Uterus (tissue), 4 donors: ENCODE data around the gene ASPHD2. TPM values are rescaled to one million over a fixed set of nuclear protein-coding genes. Genes with fewer than 3 reads are reported as not detected.
"Not testable (repeated sequence)": the region's sequence is repeated elsewhere in the genome, so short reads cannot be mapped to it uniquely, and the experiment has no call there.

ENCODE experiments used
- DNase-seq, 2 donors: peaks; one replicate each; pipeline ENCODE4 v3.0.0-alpha.2; 2019 to 2020
- H3K27ac ChIP-seq, 2 donors: fragments of 200-600 bp; sonication (generic); 1 replicate in 1 of 2; 2 replicates in 1 of 2; pipeline ENCODE4 v1.5.1; 2016 to 2018
- H3K27me3 ChIP-seq, 2 donors: fragments of 200-600 bp; sonication (generic); one replicate each; pipeline ENCODE4 v1.5.1; 2018 to 2019; ENCODE audit warnings: control low read depth in 1 of 2
- H3K36me3 ChIP-seq, 2 donors: fragments of 200-600 bp; sonication (generic); one replicate each; pipeline ENCODE4 v1.5.1; 2019; ENCODE audit warnings: control low read depth in 1 of 2
- H3K4me1 ChIP-seq, 2 donors: fragments of 200-600 bp; sonication (generic); one replicate each; pipeline ENCODE4 v1.5.1; 2018 to 2019; ENCODE audit warnings: control low read depth in 1 of 2
- H3K4me3 ChIP-seq, 2 donors: fragments of 200-600 bp; sonication (generic); 1 replicate in 1 of 2; 2 replicates in 1 of 2; pipeline ENCODE4 v1.5.1; 2018 to 2019; ENCODE audit warnings: mild to moderate bottlenecking in 1 of 2
- H3K9me3 ChIP-seq, 2 donors: fragments of 200-600 bp; sonication (generic); one replicate each; pipeline ENCODE4 v1.5.1; 2019; ENCODE audit warnings: control low read depth in 1 of 2
- POLR2A ChIP-seq, 2 donors: fragments of 450-650 bp; IDR thresholded peaks; one replicate each; pipeline ENCODE4 v1.6.1; 2016; ENCODE audit warnings: antibody characterized with exemption in 2 of 2, mild to moderate bottlenecking in 1 of 2, moderate library complexity in 1 of 2
- intact Hi-C: fragments of 100-400 bp; cut with DNase I; formaldehyde crosslinking; loops from one replicate; pipeline ENCODE4 v1.15.1; 2023; ENCODE audit warnings: low total_unique reads
- total RNA-seq, 4 donors: library from RNA; depleted of rRNA in 3 of 4; stranded (reverse); fragments of >200 nt in 3 of 4; gene quantifications; one replicate each; pipeline versions ENCODE4 v1.1.0 to v1.2.4, GENCODE V29; 2014 to 2023
- TF ChIP-seq, protein P1 (sequence below), 4 experiments: fragments of 200-600 bp in 2 of 4; fragments of 450-650 bp in 2 of 4; sonication (generic) in 2 of 4; IDR thresholded peaks; one replicate each; pipeline ENCODE4 v1.5.1; 2016 to 2019; ENCODE audit warnings: antibody characterized with exemption in 4 of 4, mild to moderate bottlenecking in 2 of 4, moderate library complexity in 1 of 4
- donor health status: DM: yes; HTN: yes; CAD: no.

ASPHD2 gene
- total RNA-seq, 4 donors from 2014 or later = 0.83 to 1.8 TPM; not detected in 2

DNA sequence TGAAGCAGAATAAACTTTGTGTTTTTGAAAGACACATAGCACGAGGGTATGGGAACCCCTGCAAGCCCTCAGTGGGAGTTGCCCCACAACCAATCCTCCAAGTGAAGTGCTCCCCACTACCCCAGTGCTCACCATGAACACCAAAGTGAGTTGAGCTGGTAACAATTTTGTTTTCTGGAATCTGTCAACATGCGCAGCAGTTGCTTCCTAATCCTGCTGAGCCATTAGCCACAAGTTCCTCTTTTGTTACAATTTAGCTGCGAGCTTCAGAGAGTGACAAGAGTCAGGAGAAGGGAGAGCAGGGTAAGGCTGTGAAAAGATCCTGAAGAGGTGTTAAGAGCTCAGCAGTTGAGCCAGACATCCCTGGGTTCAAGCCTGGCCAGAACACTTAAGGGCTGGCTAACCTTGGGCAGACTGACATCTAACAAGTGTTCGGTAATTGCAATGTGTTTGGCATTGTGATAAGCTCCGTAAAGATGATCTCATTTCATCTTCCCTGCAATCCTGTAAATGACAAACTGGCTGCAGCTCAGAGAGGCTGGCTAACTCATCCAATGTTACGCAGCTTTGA is 24.1 kb upstream of the ASPHD2 start:
- TF ChIP-seq, protein P1, sequence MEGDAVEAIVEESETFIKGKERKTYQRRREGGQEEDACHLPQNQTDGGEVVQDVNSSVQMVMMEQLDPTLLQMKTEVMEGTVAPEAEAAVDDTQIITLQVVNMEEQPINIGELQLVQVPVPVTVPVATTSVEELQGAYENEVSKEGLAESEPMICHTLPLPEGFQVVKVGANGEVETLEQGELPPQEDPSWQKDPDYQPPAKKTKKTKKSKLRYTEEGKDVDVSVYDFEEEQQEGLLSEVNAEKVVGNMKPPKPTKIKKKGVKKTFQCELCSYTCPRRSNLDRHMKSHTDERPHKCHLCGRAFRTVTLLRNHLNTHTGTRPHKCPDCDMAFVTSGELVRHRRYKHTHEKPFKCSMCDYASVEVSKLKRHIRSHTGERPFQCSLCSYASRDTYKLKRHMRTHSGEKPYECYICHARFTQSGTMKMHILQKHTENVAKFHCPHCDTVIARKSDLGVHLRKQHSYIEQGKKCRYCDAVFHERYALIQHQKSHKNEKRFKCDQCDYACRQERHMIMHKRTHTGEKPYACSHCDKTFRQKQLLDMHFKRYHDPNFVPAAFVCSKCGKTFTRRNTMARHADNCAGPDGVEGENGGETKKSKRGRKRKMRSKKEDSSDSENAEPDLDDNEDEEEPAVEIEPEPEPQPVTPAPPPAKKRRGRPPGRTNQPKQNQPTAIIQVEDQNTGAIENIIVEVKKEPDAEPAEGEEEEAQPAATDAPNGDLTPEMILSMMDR (IDR thresholded peaks at IDR 0.05) = no peak
- Histone ChIP-seq H3K9me3 (no peaks in the 10 kb centered on the region), H3K27me3 (no peaks in the 10 kb centered on the region), H3K36me3 (no peaks in the 10 kb centered on the region), H3K4me1 (no peaks in the 10 kb centered on the region), H3K4me3 (no peak overlapping the region), H3K27ac (no peak overlapping the region)
- DNase-seq = no peak
- intact Hi-C loops = no loop called here

DNA sequence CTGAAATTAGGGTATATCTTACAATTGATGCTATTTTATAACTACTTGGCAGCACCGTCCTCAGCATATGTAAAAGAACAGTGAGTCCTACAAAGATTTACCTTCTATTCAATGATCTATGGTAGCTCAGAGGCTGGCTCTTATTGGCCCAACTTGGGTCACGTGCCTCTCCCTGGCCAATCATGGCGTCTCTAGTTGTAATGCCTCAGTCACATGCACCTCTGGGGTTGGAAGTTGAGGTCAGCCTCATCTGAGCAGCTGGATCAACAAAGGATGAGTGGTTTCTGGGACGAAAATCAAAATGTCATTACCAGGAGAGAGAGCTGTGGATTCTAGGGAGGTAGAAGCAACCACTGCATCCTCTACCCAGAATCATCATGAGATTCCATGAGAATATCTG is 22.9 kb upstream of the ASPHD2 start:
- TF ChIP-seq, protein P1 (IDR thresholded peaks at IDR 0.05) = no peak
- TF ChIP-seq POLR2A (IDR thresholded peaks at IDR 0.05) = no peak

DNA sequence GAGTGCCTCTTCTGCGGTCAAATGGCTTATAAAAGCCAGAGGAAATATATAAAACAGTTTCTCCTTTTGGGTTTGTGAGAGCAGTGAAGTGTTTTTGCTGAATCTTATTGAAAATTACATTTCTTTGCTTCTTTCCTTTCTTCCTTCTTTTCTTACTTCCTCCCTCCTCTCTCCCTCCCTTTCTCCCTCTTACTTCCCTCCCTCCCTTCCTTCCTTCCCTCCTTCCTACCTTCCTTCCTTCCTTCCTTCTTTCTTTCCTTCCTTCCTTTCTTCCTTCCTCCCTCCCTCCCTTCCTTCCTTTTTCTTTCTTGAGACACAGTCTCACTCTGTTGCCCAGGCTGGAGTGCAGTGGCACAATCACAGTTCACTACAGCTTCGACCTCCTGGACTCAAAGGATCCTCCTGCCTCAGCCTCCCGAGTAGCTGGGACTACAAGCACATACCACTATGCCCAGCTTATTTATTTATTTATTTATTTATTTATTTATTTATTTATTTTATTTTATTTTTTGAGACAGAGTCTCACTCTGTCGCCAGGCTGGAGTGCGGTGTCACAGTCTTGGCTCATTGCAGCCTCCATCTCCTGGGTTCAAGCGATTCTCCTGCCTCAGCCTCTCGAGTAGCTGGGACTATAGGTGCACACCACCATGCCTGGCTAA is 20.4 kb upstream of the ASPHD2 start:
- H3K36me3 ChIP-seq, DNase-seq, H3K4me1 ChIP-seq, H3K27me3 ChIP-seq, H3K9me3 ChIP-seq, H3K27ac ChIP-seq, H3K4me3 ChIP-seq, intact Hi-C loops: not testable (repeated sequence)

More for the DNA sequence above, 22.9 kb upstream of the ASPHD2 start:
- no peaks in the 10 kb centered on the region for H3K4me1 ChIP-seq
- H3K27me3 ChIP-seq = no peaks in the 10 kb centered on the region
- H3K4me3 ChIP-seq = no peak overlapping the region
- H3K27ac ChIP-seq = no peak overlapping the region
- no peaks in the 10 kb centered on the region for H3K36me3 ChIP-seq
- intact Hi-C loops = no loop called here
- H3K9me3 ChIP-seq = no peaks in the 10 kb centered on the region
- no peak for DNase-seq

DNA sequence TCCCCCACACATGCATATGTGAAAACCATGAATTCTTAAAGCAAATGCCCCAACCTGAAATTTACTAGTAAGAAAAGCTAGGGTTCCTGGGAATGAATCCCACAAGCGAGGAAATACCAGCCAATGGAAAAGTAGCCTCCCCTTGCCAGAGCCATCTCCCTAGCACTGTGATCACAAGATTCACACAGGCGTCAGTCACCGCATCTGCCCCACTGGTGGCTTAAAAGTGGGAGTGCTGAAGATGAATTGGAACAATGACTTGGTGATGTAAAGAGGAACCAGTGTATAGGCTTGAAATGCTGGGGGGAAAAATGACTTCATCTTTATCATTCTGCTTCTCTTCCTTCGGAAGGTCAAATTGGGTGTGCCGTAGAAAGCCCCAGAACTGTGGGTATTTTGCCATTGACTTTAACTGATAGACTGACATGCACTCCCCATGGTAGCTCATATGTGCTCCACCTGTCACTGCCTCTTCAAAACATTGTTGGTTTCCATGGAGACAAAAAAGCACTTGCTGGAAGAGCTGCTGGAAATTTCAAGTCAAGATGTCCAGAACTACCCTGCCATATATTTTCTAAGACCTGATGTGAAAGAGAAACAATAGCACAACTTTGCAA is 19.2 kb upstream of the ASPHD2 start:
- intact Hi-C loops = no loop called here
- H3K4me3 ChIP-seq = no peak overlapping the region
- no peak for TF ChIP-seq POLR2A (IDR thresholded peaks at IDR 0.05)
- TF ChIP-seq, protein P1 (IDR thresholded peaks at IDR 0.05) = no peak
- H3K4me1 ChIP-seq = no peaks in the 10 kb centered on the region
- H3K36me3 ChIP-seq = no peaks in the 10 kb centered on the region
- no peak overlapping the region for H3K27ac ChIP-seq
- H3K27me3 ChIP-seq = no peaks in the 10 kb centered on the region
- H3K9me3 ChIP-seq = no peaks in the 10 kb centered on the region
- DNase-seq = no peak

DNA sequence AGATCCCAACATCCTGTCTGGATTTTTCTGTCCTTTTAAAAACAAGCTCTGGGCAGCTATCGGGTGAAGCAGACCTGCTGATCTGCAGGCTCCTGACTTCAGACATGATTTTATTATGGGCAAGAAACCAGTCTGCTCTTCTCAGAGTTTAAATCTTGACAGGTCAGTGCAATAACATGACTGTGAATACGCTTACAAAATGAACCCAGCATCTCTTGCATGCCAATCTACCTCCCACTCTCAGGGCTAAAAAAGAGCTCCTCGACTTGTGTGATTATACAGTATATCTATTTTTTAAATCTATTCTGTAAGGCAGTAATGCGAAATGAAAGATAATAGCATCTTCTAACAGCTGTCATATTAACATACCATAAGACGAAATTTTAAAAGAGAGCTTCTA is 18.7 kb upstream of the ASPHD2 start:
- Histone ChIP-seq H3K27ac (no peak overlapping the region), H3K4me1 (no peaks in the 10 kb centered on the region), H3K36me3 (no peaks in the 10 kb centered on the region), H3K9me3 (no peaks in the 10 kb centered on the region), H3K4me3 (no peak overlapping the region), H3K27me3 (no peaks in the 10 kb centered on the region)
- TF ChIP-seq POLR2A (IDR thresholded peaks at IDR 0.05) = no peak
- TF ChIP-seq, protein P1 (IDR thresholded peaks at IDR 0.05) = no peak
- no peak for DNase-seq
- intact Hi-C loops = no loop called here
